CD4-positive, alpha-beta T cell treated with Interleukin-17A for 1 hour (primary cell): ENCODE results near the gene HDGFL2.
A peak's percentile ranks its signal among the peaks of the same experiment; 100 is the strongest.

Experiments used
- DNase-seq: peaks from one replicate; pipeline ENCODE4 v3.0.0-alpha.2; 2020

The HDGFL2 gene

GRCh38 chr19:4445963-4446703, 26.0 kb upstream of the HDGFL2 start:
- no peak for DNase-seq

- DNase-seq = no peak
These were observed 25.3 kb upstream of the HDGFL2 start for GRCh38 chr19:4446704-4447200.

GRCh38 chr19:4447327-4448146, 24.6 kb upstream of the HDGFL2 start:
- no peak for DNase-seq

- DNase-seq = no peak
These were observed 23.7 kb upstream of the HDGFL2 start for GRCh38 chr19:4448147-4448985.

GRCh38 chr19:4449022-4449638, 23.0 kb upstream of the HDGFL2 start:
- DNase-seq = no peak

GRCh38 chr19:4449639-4450028, 22.5 kb upstream of the HDGFL2 start:
- no peak for DNase-seq

GRCh38 chr19:4452230-4452990, 19.7 kb upstream of the HDGFL2 start:
- no peak for DNase-seq

GRCh38 chr19:4453232-4454179, 18.6 kb upstream of the HDGFL2 start:
- DNase-seq = no peak

GRCh38 chr19:4454747-4455718, 17.1 kb upstream of the HDGFL2 start:
- DNase-seq = no peak

- no peak for DNase-seq
These were observed 16.2 kb upstream of the HDGFL2 start for GRCh38 chr19:4455719-4456475.

- no peak for DNase-seq
These were observed 15.6 kb upstream of the HDGFL2 start for GRCh38 chr19:4456476-4456842.

GRCh38 chr19:4456843-4457653, 15.0 kb upstream of the HDGFL2 start:
- no peak for DNase-seq

- peak; percentile 99 for DNase-seq
These were observed 14.3 kb upstream of the HDGFL2 start, which contains the start of gene UBXN6 for GRCh38 chr19:4457654-4458395. UBXN6 (minus strand) TSS chr19:4457794; CDS start chr19:4457697, 97 bp downstream.

GRCh38 chr19:4464815-4465581, 7.1 kb upstream of the HDGFL2 start:
- no peak for DNase-seq

- no peak for DNase-seq
These were observed 4.3 kb upstream of the HDGFL2 start for GRCh38 chr19:4467835-4468234.
